HEK293T (cell line): ENCODE data around the gene HOXC4.
A peak's percentile ranks its signal among the peaks of the same experiment; 100 is the strongest.

Experiments
- FOXM1 ChIP-seq: fragments of 450-650 bp; IDR thresholded peaks from 2 replicates; pipeline ENCODE4 v1.6.1; 2017; ENCODE audit warnings: mild to moderate bottlenecking, borderline replicate concordance
- PKNOX1 ChIP-seq: fragments of 450-650 bp; IDR thresholded peaks from 2 replicates; pipeline ENCODE4 v1.6.1; 2016
- SP1 ChIP-seq: fragments of 450-650 bp; IDR thresholded peaks from 2 replicates; pipeline ENCODE4 v1.6.1; 2017
- SUZ12 ChIP-seq: fragments of 450-650 bp; IDR thresholded peaks from 2 replicates; pipeline ENCODE4 v1.6.1; 2016; ENCODE audit warnings: mild to moderate bottlenecking

- TF ChIP-seq PKNOX1 (0 out of 2 replicates have a peak, but pooled peaks have one; percentile 10), SP1 (no peak), SUZ12 (no peak), FOXM1 (no peak; the same call in 1 of the 2 replicates)
Measured at GRCh38 chr12:54017878-54018467, 35.7 kb upstream of the HOXC4 start.
